OCI-LY3 (cell line): ENCODE results near the gene MAGEA9B.
"Not testable (repeated sequence)": the region's sequence is repeated elsewhere in the genome, so short reads cannot be mapped to it uniquely, and the experiment has no call there.

Experiments
- H2AFZ ChIP-seq: fragments of 200-600, 300-600 bp; shearing (Covaris generic); 2 replicates; pipeline ENCODE4 v1.6.0; 2014; ENCODE audit warnings: antibody characterized with exemption, low read depth, low read length
- H3K27ac ChIP-seq: fragments of 200-600, 300-600 bp; sonication (generic); 2 replicates; pipeline ENCODE4 v1.5.1; 2014; ENCODE audit warnings: mild to moderate bottlenecking, low read length, moderate library complexity, mixed read lengths
- H3K27me3 ChIP-seq: fragments of 200-600, 300-600 bp; sonication (generic); 2 replicates; pipeline ENCODE4 v1.6.1; 2014; ENCODE audit warnings: low read depth, low read length, mixed read lengths
- H3K36me3 ChIP-seq: fragments of 200-600, 300-600 bp; sonication (generic); replicated peaks from 2 replicates; pipeline ENCODE3; 2014; ENCODE audit warnings: low read depth, low read length, mixed read lengths
- H3K4me1 ChIP-seq: fragments of 300-600, 200-600 bp; sonication (generic); 2 replicates; pipeline ENCODE4 v1.6.1; 2014; ENCODE audit warnings: low read length, mixed read lengths
- H3K4me2 ChIP-seq: fragments of 200-600, 300-600 bp; sonication (generic); 2 replicates; pipeline ENCODE4 v1.6.1; 2014; ENCODE audit warnings: low read length, mixed read lengths
- H3K4me3 ChIP-seq: fragments of 300-600, 200-600 bp; sonication (generic); 2 replicates; pipeline ENCODE4 v1.5.1; 2014; ENCODE audit warnings: antibody characterized with exemption, mild to moderate bottlenecking, low read length, moderate library complexity
- H3K79me2 ChIP-seq: fragments of 300-600, 200-600 bp; shearing (Covaris generic); 2 replicates; pipeline ENCODE4 v1.6.1; 2014; ENCODE audit warnings: mild to moderate bottlenecking, low read length, mixed read lengths
- H3K9ac ChIP-seq: fragments of 300-600, 200-600 bp; shearing (Covaris generic); 2 replicates; pipeline ENCODE4 v1.6.0; 2014; ENCODE audit warnings: mild to moderate bottlenecking, low read length, moderate library complexity
- H3K9me3 ChIP-seq: fragments of 200-600, 300-600 bp; shearing (Covaris generic); 2 replicates; pipeline ENCODE4 v1.6.1; 2014; ENCODE audit warnings: low read length, mixed read lengths; ENCODE audit not compliant: insufficient read depth
- H4K20me1 ChIP-seq: fragments of 200-600, 300-600 bp; sonication (generic); 2 replicates; pipeline ENCODE4 v1.6.1; 2016; ENCODE audit warnings: low read length, mixed read lengths; ENCODE audit not compliant: insufficient read depth
- CTCF ChIP-seq: fragments of 200-600, 300-600 bp; sonication (generic); IDR thresholded peaks from 2 replicates; pipeline ENCODE4 v1.5.1; 2014; ENCODE audit warnings: antibody characterized with exemption, low read length, low read depth
- EZH2phosphoT487 ChIP-seq: fragments of 200-600 bp; shearing (Covaris generic); IDR thresholded peaks from 2 replicates; pipeline ENCODE4 v1.6.1; 2018; ENCODE audit warnings: antibody characterized with exemption, mixed run types, low read depth

Gene MAGEA9B

GRCh38 chrX:149540131-149540620 is 47.1 kb downstream of the MAGEA9B start:
- peak overlapping the region; percentile 95 for H3K27ac ChIP-seq
- no peaks in the 10 kb centered on the region for H4K20me1 ChIP-seq
- no peaks in the 10 kb centered on the region for H3K36me3 ChIP-seq
- peaks cover 11% of the 10 kb centered on the region for H3K79me2 ChIP-seq
- H3K4me3 ChIP-seq = peak overlapping the region; percentile 89
- TF ChIP-seq CTCF = no peak
- H3K9me3 ChIP-seq = no peaks in the 10 kb centered on the region
- H2AFZ ChIP-seq = peak overlapping the region; percentile 62; the same call in 1 of the 2 replicates
- peak overlapping the region; percentile 82 for H3K4me2 ChIP-seq
- H3K27me3 ChIP-seq = no peaks in the 10 kb centered on the region
- H3K4me1 ChIP-seq = peaks cover 23% of the 10 kb centered on the region
- H3K9ac ChIP-seq = peak overlapping the region; percentile 88

- Histone ChIP-seq H4K20me1 (no peaks in the 10 kb centered on the region), H3K9me3 (no peaks in the 10 kb centered on the region), H3K79me2 (peaks cover 11% of the 10 kb centered on the region), H3K27ac (peak overlapping the region; percentile 80), H3K4me2 (peak overlapping the region; percentile 90), H2AFZ (no peak overlapping the region), H3K27me3 (no peaks in the 10 kb centered on the region), H3K4me1 (peaks cover 17% of the 10 kb centered on the region), H3K9ac (peak overlapping the region; percentile 79), H3K4me3 (peak overlapping the region; percentile 92), H3K36me3 (no peaks in the 10 kb centered on the region)
- TF ChIP-seq EZH2phosphoT487 = no peak
- TF ChIP-seq CTCF = no peak
Observed at GRCh38 chrX:149539283-149540130, 47.8 kb downstream of the MAGEA9B start.

GRCh38 chrX:149537474-149537873 is 49.8 kb downstream of the MAGEA9B start:
- Histone ChIP-seq H3K79me2 (peaks cover 11% of the 10 kb centered on the region), H3K4me3 (peak overlapping the region; percentile 37; the same call in 1 of the 2 replicates), H3K4me2 (peak overlapping the region; percentile 56), H3K4me1 (peaks cover 19% of the 10 kb centered on the region), H3K27ac (peak overlapping the region; percentile 70), H3K9ac (peak overlapping the region; percentile 44; the same call in 1 of the 2 replicates)
- not testable (repeated sequence) for H3K36me3 ChIP-seq, H3K9me3 ChIP-seq, H4K20me1 ChIP-seq, H3K27me3 ChIP-seq, H2AFZ ChIP-seq

GRCh38 chrX:149534926-149535602 is 52.2 kb downstream of the MAGEA9B start:
- not testable (repeated sequence) for H2AFZ ChIP-seq, H3K4me2 ChIP-seq, H4K20me1 ChIP-seq, H3K9me3 ChIP-seq, H3K27me3 ChIP-seq, H3K4me3 ChIP-seq, H3K9ac ChIP-seq, H3K79me2 ChIP-seq, H3K27ac ChIP-seq
- H3K4me1 ChIP-seq = peaks cover 37% of the 10 kb centered on the region
- H3K36me3 ChIP-seq = peaks cover 10% of the 10 kb centered on the region

- H3K27me3 ChIP-seq, H3K9me3 ChIP-seq: not testable (repeated sequence)
Observed at GRCh38 chrX:149533999-149534398, 53.3 kb downstream of the MAGEA9B start.

GRCh38 chrX:149532868-149533267 is 54.4 kb downstream of the MAGEA9B start:
- H2AFZ ChIP-seq, H3K4me3 ChIP-seq, H3K27me3 ChIP-seq, H3K9ac ChIP-seq, H3K27ac ChIP-seq, H3K4me2 ChIP-seq, H3K9me3 ChIP-seq, H3K79me2 ChIP-seq, H4K20me1 ChIP-seq: not testable (repeated sequence)
- peaks cover 34% of the 10 kb centered on the region for H3K4me1 ChIP-seq
- H3K36me3 ChIP-seq = peaks cover 13% of the 10 kb centered on the region

More at GRCh38 chrX:149533999-149534398, 53.3 kb downstream of the MAGEA9B start:
- H3K4me2 ChIP-seq, H3K9ac ChIP-seq, H3K4me3 ChIP-seq, H2AFZ ChIP-seq, H4K20me1 ChIP-seq, H3K79me2 ChIP-seq, H3K27ac ChIP-seq: not testable (repeated sequence)
- Histone ChIP-seq H3K4me1 (peaks cover 36% of the 10 kb centered on the region), H3K36me3 (peaks cover 11% of the 10 kb centered on the region)
